Measurements from ENCODE around the gene UCN3.

Gene UCN3, protein sequence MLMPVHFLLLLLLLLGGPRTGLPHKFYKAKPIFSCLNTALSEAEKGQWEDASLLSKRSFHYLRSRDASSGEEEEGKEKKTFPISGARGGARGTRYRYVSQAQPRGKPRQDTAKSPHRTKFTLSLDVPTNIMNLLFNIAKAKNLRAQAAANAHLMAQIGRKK

DNA sequence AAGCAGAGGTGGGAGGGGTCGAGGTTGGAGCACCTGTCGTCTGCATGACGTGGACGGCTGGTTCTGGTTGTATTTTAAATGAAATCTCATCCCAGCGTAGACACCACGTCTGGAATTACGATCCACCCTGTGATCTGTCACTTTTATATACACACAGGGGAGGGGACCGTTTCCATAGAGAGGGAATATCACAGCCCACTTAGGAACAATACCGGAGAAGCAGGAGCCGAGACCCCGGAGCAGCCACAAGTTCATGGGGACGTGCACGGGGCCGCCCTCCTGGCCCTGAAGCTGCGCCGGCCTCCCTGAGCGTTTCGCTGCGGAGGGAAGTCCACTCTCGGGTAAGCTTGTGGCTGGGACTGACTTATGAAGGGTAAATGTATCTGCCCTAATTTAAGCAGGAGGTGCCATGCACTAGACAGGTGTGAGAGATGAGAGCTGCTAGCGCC is at the start of gene UCN3:
Gene UCN3 (plus strand): TSS at position 77 of the 449 bp plus-strand sequence. CDS start 8,755 bp downstream, outside the sequence.
- DNase-seq (ENCODE audit: low read depth) = no peak
- TF ChIP-seq, protein P1, sequence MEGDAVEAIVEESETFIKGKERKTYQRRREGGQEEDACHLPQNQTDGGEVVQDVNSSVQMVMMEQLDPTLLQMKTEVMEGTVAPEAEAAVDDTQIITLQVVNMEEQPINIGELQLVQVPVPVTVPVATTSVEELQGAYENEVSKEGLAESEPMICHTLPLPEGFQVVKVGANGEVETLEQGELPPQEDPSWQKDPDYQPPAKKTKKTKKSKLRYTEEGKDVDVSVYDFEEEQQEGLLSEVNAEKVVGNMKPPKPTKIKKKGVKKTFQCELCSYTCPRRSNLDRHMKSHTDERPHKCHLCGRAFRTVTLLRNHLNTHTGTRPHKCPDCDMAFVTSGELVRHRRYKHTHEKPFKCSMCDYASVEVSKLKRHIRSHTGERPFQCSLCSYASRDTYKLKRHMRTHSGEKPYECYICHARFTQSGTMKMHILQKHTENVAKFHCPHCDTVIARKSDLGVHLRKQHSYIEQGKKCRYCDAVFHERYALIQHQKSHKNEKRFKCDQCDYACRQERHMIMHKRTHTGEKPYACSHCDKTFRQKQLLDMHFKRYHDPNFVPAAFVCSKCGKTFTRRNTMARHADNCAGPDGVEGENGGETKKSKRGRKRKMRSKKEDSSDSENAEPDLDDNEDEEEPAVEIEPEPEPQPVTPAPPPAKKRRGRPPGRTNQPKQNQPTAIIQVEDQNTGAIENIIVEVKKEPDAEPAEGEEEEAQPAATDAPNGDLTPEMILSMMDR (IDR thresholded peaks at IDR 0.05; ENCODE audit: control insufficient read depth, insufficient read depth, low read depth, low read length, missing control alignments) = no peak
- H3K4me3 ChIP-seq (ENCODE audit: control insufficient read depth, low read depth, low read length) = no peak within 1 kb of the TSS

DNA sequence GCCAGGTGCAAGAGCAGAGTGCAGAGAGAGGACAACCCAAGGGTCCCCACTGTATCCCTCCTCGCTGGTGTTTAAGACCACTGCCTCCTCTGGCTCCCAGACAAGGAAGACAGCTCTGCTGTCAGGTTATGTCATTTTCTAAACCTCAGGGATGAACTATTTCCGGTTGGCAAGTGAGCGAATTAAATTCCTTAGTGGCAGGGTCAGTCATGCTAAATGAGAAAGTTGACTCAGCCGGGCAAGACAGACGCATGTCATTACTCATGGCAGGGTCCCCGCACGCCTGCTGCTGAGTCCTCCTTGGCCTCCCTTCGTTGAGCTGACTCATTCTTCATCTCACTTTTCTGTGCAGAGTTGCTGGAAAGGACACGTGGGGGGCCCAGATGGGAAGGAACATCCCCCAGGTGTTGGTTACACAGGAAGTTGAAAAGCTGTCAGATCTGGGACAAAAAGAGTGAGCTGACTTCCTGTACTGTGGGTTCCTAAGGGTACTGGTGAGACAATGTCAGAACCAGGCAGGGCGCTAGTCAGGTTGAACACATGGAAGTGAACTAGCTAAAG is 47.1 kb upstream of the UCN3 start:
- no peak overlapping the region for H3K4me3 ChIP-seq (ENCODE audit: control insufficient read depth, low read depth, low read length)
- DNase-seq (ENCODE audit: low read depth) = peak; percentile 33

DNA sequence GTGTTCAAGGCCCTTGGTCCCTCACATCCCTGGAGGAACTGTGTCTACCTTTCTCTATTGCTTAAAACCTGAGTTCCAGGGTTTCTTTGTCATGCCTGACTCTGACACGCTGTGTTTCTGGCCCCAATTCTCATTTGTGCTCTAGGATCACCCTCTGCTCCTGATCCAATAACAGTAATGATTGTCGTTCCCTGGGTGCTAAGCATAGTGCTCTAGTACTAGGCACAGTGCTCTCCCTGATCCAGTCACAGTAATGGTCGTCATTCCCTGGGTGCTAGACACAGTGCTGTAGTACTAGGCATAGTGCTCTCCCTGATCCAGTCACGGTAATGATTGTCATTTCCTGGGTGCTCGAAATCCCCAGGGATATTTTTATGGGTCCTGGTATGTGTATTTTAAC is 46.6 kb upstream of the UCN3 start:
- no peak for DNase-seq (ENCODE audit: low read depth)
- H3K4me3 ChIP-seq (ENCODE audit: control insufficient read depth, low read depth, low read length) = no peak overlapping the region
- TF ChIP-seq, protein P1 (IDR thresholded peaks at IDR 0.05; ENCODE audit: control insufficient read depth, insufficient read depth, low read depth, low read length, missing control alignments) = no peak

More for the DNA sequence above, 47.1 kb upstream of the UCN3 start:
- TF ChIP-seq, protein P1 (IDR thresholded peaks at IDR 0.05; ENCODE audit: control insufficient read depth, insufficient read depth, low read depth, low read length, missing control alignments) = no peak

DNA sequence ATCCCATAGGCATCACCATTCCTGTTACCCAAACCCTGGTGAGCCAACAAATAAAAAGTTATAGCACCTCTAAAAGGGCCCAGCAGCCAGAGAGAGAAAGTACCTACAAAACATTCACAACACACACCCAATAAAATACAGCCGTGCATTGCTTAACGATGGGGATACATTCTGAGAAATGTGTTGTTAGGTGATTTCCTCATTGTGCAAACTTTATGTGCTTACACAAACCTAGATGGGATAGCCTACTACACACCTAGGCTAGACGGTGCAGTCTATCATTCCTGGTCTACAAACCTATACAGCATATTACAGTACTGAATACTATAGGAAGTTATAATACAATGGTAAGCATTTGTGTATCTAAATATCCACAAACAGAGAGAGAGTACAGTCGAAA is 44.9 kb upstream of the UCN3 start:
- DNase-seq (ENCODE audit: low read depth) = no peak

DNA sequence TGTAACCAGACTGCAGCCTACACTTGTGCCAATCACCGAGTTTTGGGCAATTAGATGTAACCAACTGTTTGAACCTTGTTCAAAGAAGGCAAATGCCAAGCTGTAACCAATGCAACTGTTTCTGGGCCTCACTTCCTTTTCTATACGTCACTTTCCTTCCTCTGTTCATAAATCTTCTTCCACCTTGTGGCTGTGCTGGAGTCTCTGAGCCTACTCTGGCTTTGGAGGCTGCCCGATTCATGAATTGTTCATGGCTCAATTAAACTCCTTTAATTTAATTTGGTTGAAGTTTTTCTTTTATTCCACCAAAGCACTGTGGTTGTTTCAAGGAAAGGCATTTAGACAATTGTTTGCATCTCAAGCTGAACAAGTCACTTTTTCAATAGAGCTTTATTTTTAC is 43.5 kb upstream of the UCN3 start:
- TF ChIP-seq, protein P1 (IDR thresholded peaks at IDR 0.05; ENCODE audit: control insufficient read depth, insufficient read depth, low read depth, low read length, missing control alignments) = no peak
- no peak overlapping the region for H3K4me3 ChIP-seq (ENCODE audit: control insufficient read depth, low read depth, low read length)
- DNase-seq (ENCODE audit: low read depth) = no peak

More for the DNA sequence above, 44.9 kb upstream of the UCN3 start:
- H3K4me3 ChIP-seq (ENCODE audit: control insufficient read depth, low read depth, low read length) = no peak overlapping the region
- TF ChIP-seq, protein P1 (IDR thresholded peaks at IDR 0.05; ENCODE audit: control insufficient read depth, insufficient read depth, low read depth, low read length, missing control alignments) = no peak

DNA sequence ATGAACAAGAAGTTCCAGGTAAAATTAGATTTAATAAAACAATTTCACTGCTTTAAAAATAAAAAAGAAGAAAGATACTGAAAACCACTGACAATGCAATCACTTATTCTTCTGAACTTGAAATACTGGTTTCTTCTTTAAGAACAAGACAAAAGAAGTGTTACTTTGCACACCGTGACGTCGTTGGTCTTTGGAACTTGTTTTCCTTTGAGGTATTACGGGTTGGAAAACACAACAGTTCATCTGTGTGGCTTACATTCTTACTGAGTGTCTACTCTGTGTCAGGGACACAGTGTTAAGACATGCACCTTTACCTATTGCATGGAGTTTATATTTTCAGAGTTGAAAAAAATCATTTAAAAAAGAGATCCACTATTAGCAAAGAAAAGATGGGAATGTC is 41.3 kb upstream of the UCN3 start:
- no peak for DNase-seq (ENCODE audit: low read depth)
- TF ChIP-seq, protein P1 (IDR thresholded peaks at IDR 0.05; ENCODE audit: control insufficient read depth, insufficient read depth, low read depth, low read length, missing control alignments) = no peak
- no peak overlapping the region for H3K4me3 ChIP-seq (ENCODE audit: control insufficient read depth, low read depth, low read length)
